Measurements from ENCODE around the gene TRPM3. TPM values are rescaled to one million over a fixed set of nuclear protein-coding genes. Genes with fewer than 3 reads are reported as not detected.

Gene TRPM3
- total and polyA plus RNA-seq, 2 of the 13 experiments (the other 11 are each of a cell fraction or from before 2014, with no cell fraction given): not detected

DNA sequence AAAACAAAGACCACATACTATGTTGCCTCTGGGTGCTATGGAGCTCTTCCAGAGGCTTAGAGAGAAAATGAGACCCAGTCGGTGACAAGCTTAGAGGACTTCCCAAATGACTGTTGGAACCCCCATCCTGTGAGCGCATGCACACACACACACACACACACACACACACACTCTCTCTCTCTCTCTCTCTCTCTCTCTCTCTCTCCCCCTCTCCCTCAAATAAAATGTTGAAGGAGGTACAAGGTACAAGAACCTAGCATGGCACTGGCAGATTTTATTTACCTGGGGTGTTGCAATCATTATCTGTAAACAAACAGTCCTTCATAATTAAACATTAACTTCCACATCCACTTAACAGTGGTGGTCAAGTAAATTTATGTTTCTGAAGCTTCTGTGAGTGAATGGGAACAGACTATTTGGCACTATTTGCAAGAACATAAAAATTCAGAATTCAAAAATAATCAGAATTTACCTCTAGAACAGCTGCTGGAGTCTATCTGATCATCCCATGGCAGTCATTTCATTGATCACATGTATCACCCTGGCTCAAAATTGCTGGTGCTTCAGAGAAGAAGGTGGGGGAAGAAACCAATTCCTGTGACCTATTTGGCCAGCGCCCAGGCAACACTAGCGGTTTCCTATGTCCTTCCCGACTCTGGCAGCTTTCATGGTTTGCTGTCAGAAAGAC, 24.9 kb downstream of the TRPM3 start (continued):
- no peak for TF ChIP-seq SRSF9 (IDR thresholded peaks at IDR 0.05; ENCODE audit: borderline replicate concordance, insufficient read depth, low read depth, low read length, poor library complexity, severe bottlenecking)
- TF ChIP-seq FOSL2 (CRISPR knock-in tag; IDR thresholded peaks at IDR 0.05): no peak
- no peak for TF ChIP-seq TAF15 (IDR thresholded peaks at IDR 0.05; ENCODE audit: low read depth, low read length, poor library complexity, severe bottlenecking)
- no peak for TF ChIP-seq ZIK1 (CRISPR knock-in tag; IDR thresholded peaks at IDR 0.05; ENCODE audit: borderline replicate concordance, low read depth)
- no peak for TF ChIP-seq NR1H2 (CRISPR knock-in tag; IDR thresholded peaks at IDR 0.05; ENCODE audit: borderline replicate concordance, low read depth)
- TF ChIP-seq, protein P1, sequence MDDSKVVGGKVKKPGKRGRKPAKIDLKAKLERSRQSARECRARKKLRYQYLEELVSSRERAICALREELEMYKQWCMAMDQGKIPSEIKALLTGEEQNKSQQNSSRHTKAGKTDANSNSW (CRISPR knock-in tag; IDR thresholded peaks at IDR 0.05; ENCODE audit: borderline replicate concordance): no peak
- peak; percentile 72; the same call in 1 of the 2 replicates for TF ChIP-seq SOX5 (CRISPR knock-in tag; IDR thresholded peaks at IDR 0.05; ENCODE audit: borderline replicate concordance)
- no peak for TF ChIP-seq CBX5 (CRISPR knock-in tag; IDR thresholded peaks at IDR 0.05; ENCODE audit: borderline replicate concordance)
- TF ChIP-seq HOXD1 (CRISPR knock-in tag; IDR thresholded peaks at IDR 0.05): no peak
- peak; percentile 92 for TF ChIP-seq GATAD2A (CRISPR knock-in tag; IDR thresholded peaks at IDR 0.05)
- no peak for TF ChIP-seq RBM22 (optimal IDR thresholded peaks at IDR 0.05; ENCODE audit: low read length)
- peak; percentile 99 for TF ChIP-seq ASH2L (IDR thresholded peaks at IDR 0.05; ENCODE audit: insufficient read length, low read depth, low read length)
- TF ChIP-seq KAT7 (CRISPR knock-in tag; IDR thresholded peaks at IDR 0.05; ENCODE audit: borderline replicate concordance): no peak
- TF ChIP-seq, protein P2, sequence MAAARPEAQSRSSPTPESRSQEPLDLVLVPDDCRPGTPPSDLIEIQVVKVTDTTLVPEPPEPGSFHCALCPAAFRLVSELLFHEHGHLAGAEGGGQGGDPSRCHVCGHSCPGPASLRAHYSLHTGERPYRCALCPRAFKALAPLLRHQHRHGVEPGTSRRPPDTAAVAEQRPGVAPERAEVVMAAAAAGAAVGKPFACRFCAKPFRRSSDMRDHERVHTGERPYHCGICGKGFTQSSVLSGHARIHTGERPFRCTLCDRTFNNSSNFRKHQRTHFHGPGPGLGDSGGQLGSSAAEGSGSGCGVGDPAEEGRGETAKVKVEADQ (CRISPR knock-in tag; IDR thresholded peaks at IDR 0.05; ENCODE audit: borderline replicate concordance): no peak
- TF ChIP-seq ZHX1 (CRISPR knock-in tag; IDR thresholded peaks at IDR 0.05; ENCODE audit: low read depth): no peak
- TF ChIP-seq YY1 (IDR thresholded peaks at IDR 0.05; ENCODE audit: insufficient read depth, insufficient replicate concordance, low read depth, low read length): no peak
- TF ChIP-seq CAMTA2 (CRISPR knock-in tag; IDR thresholded peaks at IDR 0.05; ENCODE audit: borderline replicate concordance): no peak
- no peak for TF ChIP-seq NFE2 (CRISPR knock-in tag; IDR thresholded peaks at IDR 0.05)
- TF ChIP-seq ATF3 (CRISPR knock-in tag; IDR thresholded peaks at IDR 0.05): no peak
- TF ChIP-seq PAF1 (CRISPR knock-in tag; IDR thresholded peaks at IDR 0.05): no peak
- TF ChIP-seq BHLHE40 (IDR thresholded peaks at IDR 0.05; ENCODE audit: low read length): peak; percentile 30; the same call in 1 of the 2 replicates
- TF ChIP-seq ZNF160 (CRISPR knock-in tag; IDR thresholded peaks at IDR 0.05): peak; percentile 75; the same call in 1 of the 2 replicates
- no peak for TF ChIP-seq ZNF414 (CRISPR knock-in tag; IDR thresholded peaks at IDR 0.05)
- TF ChIP-seq MLLT10 (CRISPR knock-in tag; IDR thresholded peaks at IDR 0.05): no peak
- peak; percentile 91 for TF ChIP-seq TBX3 (IDR thresholded peaks at IDR 0.05; ENCODE audit: borderline replicate concordance)

All from HepG2 (cell line).